A673 (cell line): ENCODE data around the gene DCTN5. TPM values are rescaled to one million over a fixed set of nuclear protein-coding genes. Genes with fewer than 3 reads are reported as not detected.

Experiments
- BruUV-seq: library from RNA; stranded (reverse); fragments of 400-500 nt; replicated peaks from 2 replicates; lab custom pipeline; 2021; lab: Mats Ljungman, UMichigan
- CTCF ChIA-PET: fragments of 300-600 bp; sonication (Branson Sonifier 250); formaldehyde crosslinking; loops from one replicate; lab custom pipeline; 2022; ENCODE audit warnings: antibody characterized with exemption; lab: Charles Lee
- POLR2A ChIA-PET: fragments of 300-600 bp; sonication (Branson Sonifier 250); formaldehyde crosslinking; loops from one replicate; lab custom pipeline; 2022; ENCODE audit warnings: antibody characterized with exemption; ENCODE audit not compliant: low non-redundant PET; lab: Charles Lee
- DNase-seq: peaks from one replicate; pipeline ENCODE4 v3.0.0-alpha.2; 2015; ENCODE audit warnings: low spot score
- H3K27ac ChIP-seq: fragments of 200-600 bp; sonication (generic); 2 replicates; pipeline ENCODE4 v1.5.1; 2016; ENCODE audit warnings: mixed run types, low read depth, mild to moderate bottlenecking, mixed read lengths, antibody characterized with exemption, low read length; ENCODE audit not compliant: poor library complexity, severe bottlenecking
- H3K27me3 ChIP-seq: fragments of 200-600 bp; sonication (generic); replicated peaks from 2 replicates; pipeline ENCODE4 v1.6.1; 2017; ENCODE audit warnings: mixed run types, low read depth, mild to moderate bottlenecking, mixed read lengths, antibody characterized with exemption, low read length; ENCODE audit not compliant: insufficient read depth, poor library complexity
- H3K36me3 ChIP-seq: fragments of 200-600 bp; sonication (generic); 2 replicates; pipeline ENCODE4 v1.6.1; 2016; ENCODE audit warnings: mixed run types, mild to moderate bottlenecking, mixed read lengths, antibody characterized with exemption, low read length; ENCODE audit not compliant: insufficient read depth, poor library complexity, severe bottlenecking
- H3K4me1 ChIP-seq: fragments of 200-600 bp; sonication (generic); 2 replicates; pipeline ENCODE4 v1.6.1; 2017; ENCODE audit warnings: mixed run types, mild to moderate bottlenecking, mixed read lengths, antibody characterized with exemption, low read length; ENCODE audit not compliant: insufficient read depth, poor library complexity, severe bottlenecking
- H3K4me3 ChIP-seq: fragments of 200-600 bp; sonication (generic); 2 replicates; pipeline ENCODE4 v1.5.1; 2016; ENCODE audit warnings: low read depth, mixed run types, mild to moderate bottlenecking, mixed read lengths, low read length; ENCODE audit not compliant: poor library complexity, severe bottlenecking
- H3K9me3 ChIP-seq: fragments of 200-600 bp; sonication (generic); 2 replicates; pipeline ENCODE4 v1.6.1; 2016; ENCODE audit warnings: mixed run types, low read depth, mild to moderate bottlenecking, mixed read lengths, antibody characterized with exemption, low read length; ENCODE audit not compliant: poor library complexity, severe bottlenecking
- CTCF ChIP-seq: fragments of 300-800, 200-600 bp; sonication (generic); conservative IDR thresholded peaks from 2 replicates; pipeline ENCODE4 v1.5.1; 2017; ENCODE audit warnings: low read depth, mild to moderate bottlenecking, antibody characterized with exemption, low read length, moderate library complexity, mixed read lengths
- EZH2 ChIP-seq: fragments of 200-600 bp; sonication (generic); IDR thresholded peaks from 2 replicates; pipeline ENCODE4 v1.6.1; 2017; ENCODE audit warnings: borderline replicate concordance, low read depth, mild to moderate bottlenecking, mixed read lengths, antibody characterized with exemption, low read length; ENCODE audit not compliant: poor library complexity, severe bottlenecking
- intact Hi-C: fragments of 100-400 bp; cut with micrococcal nuclease; formaldehyde crosslinking; loops from one replicate; pipeline ENCODE4 v1.10.0; 2022; ENCODE audit not compliant: unreplicated experiment
- total RNA-seq: library from RNA; stranded (reverse); gene quantifications from 2 replicates; pipeline ENCODE4 v1.2.3, GENCODE V29; 2021

The DCTN5 gene
- total RNA-seq, 1 experiment from 2014 or later: 95.1 TPM

GRCh38 chr16:23663918-23664317 is 22.7 kb downstream of the DCTN5 start:
- Histone ChIP-seq H3K4me3 (no peak overlapping the region), H3K36me3 (peaks cover 90% of the 10 kb centered on the region), H3K9me3 (no peaks in the 10 kb centered on the region), H3K27me3 (no peaks in the 10 kb centered on the region), H3K4me1 (no peaks in the 10 kb centered on the region), H3K27ac (no peak overlapping the region)
- TF ChIP-seq CTCF (no peak), EZH2 (no peak)
- no peak for DNase-seq
- intact Hi-C loops: no loop called here
- POLR2A ChIA-PET: no interaction called here
- CTCF ChIA-PET: no interaction called here
- no TSS peak for BruUV-seq

GRCh38 chr16:23666571-23667354 is 25.5 kb downstream of the DCTN5 start:
- no peaks in the 10 kb centered on the region for H3K4me1 ChIP-seq
- intact Hi-C loops: no loop called here
- TF ChIP-seq EZH2: no peak
- TF ChIP-seq CTCF: no peak
- ChIA-PET POLR2A (no interaction called here), CTCF (no interaction called here)
- no peak overlapping the region for H3K4me3 ChIP-seq
- H3K27ac ChIP-seq: no peak overlapping the region
- DNase-seq: no peak
- no peaks in the 10 kb centered on the region for H3K9me3 ChIP-seq
- no peaks in the 10 kb centered on the region for H3K27me3 ChIP-seq
- H3K36me3 ChIP-seq: peaks cover 78% of the 10 kb centered on the region
- BruUV-seq: no TSS peak

GRCh38 chr16:23667355-23667659 is 26.0 kb downstream of the DCTN5 start:
- intact Hi-C loops: no loop called here
- TF ChIP-seq CTCF: no peak
- TF ChIP-seq EZH2: no peak
- Histone ChIP-seq H3K4me1 (no peaks in the 10 kb centered on the region), H3K4me3 (no peak overlapping the region), H3K27ac (no peak overlapping the region), H3K27me3 (no peaks in the 10 kb centered on the region), H3K36me3 (peaks cover 74% of the 10 kb centered on the region), H3K9me3 (no peaks in the 10 kb centered on the region)
- ChIA-PET POLR2A (no interaction called here), CTCF (no interaction called here)
- no peak for DNase-seq
- no TSS peak for BruUV-seq
